Measurements from ENCODE around the gene CAMK4. TPM values are rescaled to one million over a fixed set of nuclear protein-coding genes. Genes with fewer than 3 reads are reported as not detected.
"Not testable (repeated sequence)": the region's sequence is repeated elsewhere in the genome, so short reads cannot be mapped to it uniquely, and the experiment has no call there.

CAMK4 gene
- total RNA-seq, 1 donor from 2014 or later, result 2.7 TPM

- ATAC-seq (no peak), DNase-seq (ENCODE audit: low spot score) (no peak)
Observed at GRCh38 chr5:111255169-111255568, 31.0 kb downstream of the CAMK4 start.

- ATAC-seq (no peak), DNase-seq (ENCODE audit: low spot score) (no peak)
Observed at GRCh38 chr5:111256128-111256527, 31.9 kb downstream of the CAMK4 start.

- not testable (repeated sequence) for ATAC-seq; DNase-seq (ENCODE audit: low spot score)
Observed at GRCh38 chr5:111257610-111258009, 33.4 kb downstream of the CAMK4 start.

DNA sequence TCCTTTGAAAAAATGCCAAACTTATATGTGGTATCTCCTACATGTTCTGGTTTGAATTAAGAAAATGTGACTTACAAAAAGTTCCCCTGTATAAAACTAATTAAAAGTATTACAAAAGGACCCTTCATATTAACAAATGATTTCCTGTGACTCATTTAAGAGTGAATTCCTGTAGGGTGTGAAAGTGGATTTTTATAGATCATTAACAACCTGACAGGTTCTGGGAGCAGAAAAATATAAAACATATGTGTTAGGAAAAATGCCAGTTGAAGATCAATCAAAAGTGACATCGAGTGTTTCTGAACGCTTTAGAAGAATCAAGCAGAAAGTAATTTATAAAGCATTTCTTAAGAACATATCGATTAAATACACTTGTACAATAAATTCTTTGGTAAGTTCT, 35.5 kb downstream of the CAMK4 start:
- ATAC-seq (no peak), DNase-seq (ENCODE audit: low spot score) (no peak)

GRCh38 chr5:111261610-111262009, 37.4 kb downstream of the CAMK4 start:
- ATAC-seq, result no peak

DNA sequence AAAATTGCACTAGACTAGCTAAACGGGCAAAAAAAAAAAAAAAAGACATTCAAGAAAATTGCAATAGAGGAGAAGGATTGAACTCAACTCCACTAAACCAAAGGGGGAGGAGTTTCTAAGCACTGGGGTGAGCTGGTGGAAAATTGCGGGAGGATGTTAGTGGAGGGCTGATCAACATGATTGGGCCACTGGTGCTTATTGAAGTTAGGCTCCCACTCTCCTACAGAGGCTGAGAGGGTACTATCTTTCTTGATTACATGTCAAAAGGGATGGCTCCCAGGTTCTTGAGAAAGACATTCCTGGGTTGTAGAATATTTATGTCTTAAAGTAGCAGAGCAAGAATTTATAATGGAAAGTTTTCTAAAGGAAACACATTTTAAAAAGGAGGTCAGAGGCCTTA, 38.0 kb downstream of the CAMK4 start:
- ATAC-seq (no peak), DNase-seq (ENCODE audit: low spot score) (no peak)

More at GRCh38 chr5:111261610-111262009, 37.4 kb downstream of the CAMK4 start:
- no peak for DNase-seq (ENCODE audit: low spot score)

DNA sequence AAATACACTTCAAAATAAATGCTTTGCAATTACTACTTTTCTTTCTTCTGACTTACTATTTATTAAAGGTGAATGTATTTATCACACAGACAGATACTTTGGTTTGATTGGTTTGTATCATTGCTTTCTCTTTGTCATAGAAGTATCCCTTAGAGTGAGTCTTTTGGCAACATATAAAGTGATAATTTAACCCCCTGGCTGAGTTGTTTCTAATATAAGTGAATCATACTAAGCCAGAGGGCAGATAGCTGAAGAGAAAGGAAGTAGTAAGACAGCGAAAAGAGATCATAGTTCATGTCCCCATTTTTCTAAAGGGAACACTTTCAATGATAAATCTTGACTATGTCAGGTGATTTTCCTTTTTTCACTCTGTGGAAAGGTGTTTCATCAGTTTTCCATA, 38.6 kb downstream of the CAMK4 start:
- no peak for DNase-seq (ENCODE audit: low spot score)
- ATAC-seq, result no peak

DNA sequence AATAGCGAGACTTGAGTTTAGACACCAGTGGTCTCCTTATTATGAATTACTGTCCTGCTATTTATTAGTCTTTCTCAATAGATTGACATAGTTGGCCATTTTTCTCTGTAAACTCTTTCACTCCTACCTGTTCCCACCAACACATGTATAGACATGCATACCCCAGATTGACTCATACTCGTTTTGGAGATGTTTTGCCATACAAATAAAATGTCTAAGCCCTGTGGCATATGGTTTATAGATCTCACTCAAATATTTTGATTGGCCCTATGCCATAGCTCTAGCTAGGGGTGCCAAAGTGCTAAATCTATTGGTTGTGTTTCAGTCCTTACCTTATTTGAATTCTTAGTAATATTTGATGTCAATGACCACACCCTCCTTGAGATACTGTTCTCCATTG, 42.3 kb downstream of the CAMK4 start:
- DNase-seq (ENCODE audit: low spot score), result no peak
- no peak for ATAC-seq

DNA sequence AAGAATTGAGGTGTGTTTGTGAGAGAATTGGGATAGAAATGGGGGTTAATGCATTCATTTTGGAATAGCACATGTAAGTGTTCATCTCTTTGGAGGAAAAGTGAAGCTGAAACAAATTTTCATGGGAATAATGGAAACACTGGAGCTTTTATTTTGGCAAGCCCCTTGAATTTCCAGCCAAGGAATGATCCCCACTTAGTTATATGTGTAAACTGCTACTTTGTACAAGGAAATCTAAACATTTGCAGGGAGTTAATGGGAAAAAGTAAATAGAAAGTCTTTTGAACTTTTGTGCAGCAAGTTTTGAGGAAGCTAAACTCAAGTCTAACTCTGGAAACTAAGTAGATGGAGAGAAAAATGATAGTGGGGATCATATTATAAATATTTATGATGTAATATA, 44.1 kb downstream of the CAMK4 start:
- ATAC-seq (no peak), DNase-seq (ENCODE audit: low spot score) (no peak)

- DNase-seq (ENCODE audit: low spot score) (no peak), ATAC-seq (no peak)
Observed at GRCh38 chr5:111271885-111272284, 47.7 kb downstream of the CAMK4 start.

GRCh38 chr5:111277061-111277460, 52.9 kb downstream of the CAMK4 start:
- no peak for DNase-seq (ENCODE audit: low spot score)
- ATAC-seq, result no peak

DNA sequence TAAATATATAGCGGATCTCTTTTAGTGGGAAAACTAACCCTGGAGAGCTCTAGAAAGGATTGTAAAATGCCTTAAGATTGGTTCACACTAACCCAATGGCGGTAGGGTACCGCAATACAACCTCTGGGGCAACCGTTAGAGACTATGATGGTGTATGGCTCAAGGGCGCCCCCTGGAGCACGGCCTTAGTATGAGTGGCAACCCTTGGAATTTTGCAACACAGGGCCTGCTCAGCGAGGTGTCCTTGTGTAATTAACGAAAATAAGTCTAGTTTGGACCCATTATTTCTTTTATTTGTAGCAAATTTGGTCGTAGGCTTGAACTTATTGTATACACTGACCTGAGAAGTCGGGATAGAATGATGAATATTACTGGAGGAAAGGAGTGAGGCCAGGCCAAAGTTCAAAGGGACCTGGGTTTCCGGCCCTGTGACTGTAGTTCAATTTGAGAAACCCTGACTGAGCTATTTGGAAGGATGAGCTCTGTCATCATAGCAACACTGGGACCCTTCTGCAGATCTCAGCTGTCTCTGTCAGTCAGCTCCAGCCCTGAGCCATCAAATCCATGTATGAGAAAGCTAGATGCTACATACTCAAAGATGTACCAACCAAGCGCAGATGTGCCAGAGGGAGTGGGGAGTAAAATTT, 54.8 kb downstream of the CAMK4 start:
- DNase-seq (ENCODE audit: low spot score) (peak; percentile 61), ATAC-seq (peak; percentile 99)

DNA sequence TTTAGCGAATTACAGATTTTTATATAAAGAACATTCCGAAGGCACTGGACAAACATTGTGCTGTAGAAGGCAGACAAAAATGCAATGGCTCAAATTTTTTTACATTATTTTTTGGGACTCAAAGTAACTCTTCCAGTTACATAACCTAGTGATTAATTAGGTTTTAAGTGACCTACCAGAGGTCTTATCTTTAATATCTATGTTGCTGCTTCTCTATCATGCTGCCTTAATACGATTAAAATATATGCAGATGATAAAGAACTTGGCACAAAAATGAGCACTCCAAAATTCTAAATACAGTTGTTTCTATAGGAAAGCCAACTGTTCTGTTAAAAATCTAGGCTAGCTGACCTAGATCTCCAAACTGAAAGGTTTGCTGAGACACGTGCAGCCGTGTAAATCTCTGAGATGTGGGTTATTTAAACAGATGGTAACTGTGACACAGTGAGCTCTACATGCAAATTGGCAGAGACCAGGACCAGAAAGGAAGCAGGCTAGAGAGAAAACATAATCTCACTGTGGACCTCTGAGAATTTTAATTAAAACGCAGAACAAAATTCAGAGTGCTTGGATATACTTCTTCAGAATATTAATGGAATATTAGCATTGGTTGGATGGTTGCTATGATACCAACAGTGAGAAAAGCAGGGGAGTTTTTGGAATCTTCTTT, 56.2 kb downstream of the CAMK4 start:
- DNase-seq (ENCODE audit: low spot score) (no peak), ATAC-seq (no peak)

DNA sequence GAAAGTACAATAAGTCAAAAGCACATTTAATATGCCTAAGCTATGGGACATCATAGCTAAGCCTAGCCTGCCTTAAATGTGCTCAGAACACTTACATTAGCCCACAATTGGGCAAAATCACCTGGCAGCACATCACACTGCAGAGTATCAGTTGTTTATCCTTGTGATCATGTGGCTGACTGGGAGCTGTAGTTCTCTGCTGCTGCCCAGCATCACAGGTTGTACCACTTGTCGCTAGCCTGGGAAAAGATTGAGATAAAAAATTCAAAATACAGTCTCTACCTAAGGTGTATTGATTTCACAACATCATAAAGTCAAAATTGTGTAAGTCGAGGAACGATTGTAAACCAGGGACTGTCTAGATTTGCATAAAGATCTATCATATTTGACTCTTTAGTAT, 58.6 kb downstream of the CAMK4 start:
- no peak for ATAC-seq
- DNase-seq (ENCODE audit: low spot score), result no peak

DNA sequence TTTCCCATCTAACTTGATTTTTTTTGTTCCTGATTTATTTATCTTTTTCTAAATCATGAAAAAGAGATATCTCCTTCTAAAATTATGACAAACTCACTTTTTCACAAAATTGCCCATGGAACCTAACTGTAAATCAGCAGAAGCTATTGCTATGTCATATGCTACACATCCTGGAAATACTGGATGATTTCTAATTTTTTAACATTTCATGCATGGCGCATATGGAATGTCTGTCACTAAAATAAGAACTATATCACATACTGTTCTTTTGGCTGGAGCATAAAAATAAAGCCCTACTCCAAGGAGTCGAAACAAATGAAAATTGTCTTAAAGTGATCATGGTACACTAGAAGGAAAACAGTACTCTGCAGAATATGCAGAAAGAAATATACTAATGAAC, 60.6 kb downstream of the CAMK4 start:
- ATAC-seq (no peak), DNase-seq (ENCODE audit: low spot score) (no peak)

DNA sequence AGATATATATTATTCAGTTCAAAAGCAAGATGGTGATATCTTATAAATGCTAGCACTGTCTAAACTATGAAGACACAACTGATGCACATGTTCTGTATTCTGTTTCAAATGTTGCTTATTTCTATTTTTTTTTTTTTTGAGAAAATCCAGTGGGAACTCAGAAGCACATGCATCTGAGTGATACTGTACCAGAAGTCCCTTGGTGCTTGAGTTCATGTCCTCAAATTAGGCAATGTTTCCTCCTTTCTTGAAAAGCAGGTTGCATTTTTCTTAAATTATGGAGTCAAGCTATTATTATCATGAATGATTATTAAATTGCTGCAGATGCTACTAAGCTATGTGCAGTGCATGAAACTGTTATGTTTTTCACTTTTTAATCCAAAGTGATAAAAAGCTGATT, 70.4 kb downstream of the CAMK4 start:
- ATAC-seq (no peak), DNase-seq (ENCODE audit: low spot score) (no peak)

DNA sequence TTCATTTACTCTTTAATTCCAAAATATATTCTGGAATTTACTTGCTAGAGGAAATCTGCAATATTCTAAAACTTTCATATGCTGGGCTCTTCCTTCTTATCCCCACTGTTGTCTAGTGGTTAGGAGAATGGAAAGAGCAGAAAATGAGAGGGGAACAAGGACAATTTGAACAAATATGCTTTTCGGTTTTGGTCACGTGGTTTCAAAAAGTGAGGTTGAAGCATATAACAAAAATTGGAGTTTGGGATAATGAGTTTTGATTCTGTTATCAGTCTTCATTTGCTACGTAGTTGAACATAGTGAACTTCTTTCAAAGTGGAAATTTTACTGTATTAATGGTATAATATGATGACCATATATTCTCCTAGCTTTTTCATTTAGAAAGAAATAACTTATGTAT, 71.5 kb downstream of the CAMK4 start:
- ATAC-seq (no peak), DNase-seq (ENCODE audit: low spot score) (no peak)

- peak; percentile 69 for ATAC-seq
- DNase-seq (ENCODE audit: low spot score), result no peak
Observed at GRCh38 chr5:111296570-111296969, 72.4 kb downstream of the CAMK4 start.

- DNase-seq (ENCODE audit: low spot score), result no peak
- no peak for ATAC-seq
Observed at GRCh38 chr5:111299067-111299481, 74.9 kb downstream of the CAMK4 start.

GRCh38 chr5:111299831-111300432, 75.7 kb downstream of the CAMK4 start:
- no peak for ATAC-seq

GRCh38 chr5:111301264-111301663, 77.1 kb downstream of the CAMK4 start:
- DNase-seq (ENCODE audit: low spot score) (no peak), ATAC-seq (no peak)

More at GRCh38 chr5:111299831-111300432, 75.7 kb downstream of the CAMK4 start:
- no peak for DNase-seq (ENCODE audit: low spot score)

GRCh38 chr5:111302043-111302442, 77.9 kb downstream of the CAMK4 start:
- ATAC-seq; DNase-seq (ENCODE audit: low spot score): not testable (repeated sequence)
